Heart left ventricle (tissue), 16 donors: ENCODE measurements around the gene NTF3. TPM values are rescaled to one million over a fixed set of nuclear protein-coding genes. Genes with fewer than 3 reads are reported as not detected.

Experiments used
- ATAC-seq, 4 donors: fragments of 200-7000 bp; cut with Tn5 transposase; one replicate each; pipeline ENCODE4 v1.9.1; 2020 to 2022; ENCODE audit warnings: moderate library complexity in 4 of 4, mild to moderate bottlenecking in 3 of 4, moderate number of reproducible peaks in 1 of 4
- DNase-seq, 5 donors: peaks; one replicate each; pipeline ENCODE4 v3.0.0-alpha.2; 2020
- H3K27ac ChIP-seq, 12 donors: fragments of 200-600 bp; sonication (generic) in 4 of 12; one replicate each; pipeline versions ENCODE4 v1.5.0 to v1.8.0; 2016 to 2022; ENCODE audit warnings: mild to moderate bottlenecking in 2 of 12
- H3K27me3 ChIP-seq, 9 donors: fragments of 200-600 bp; sonication (generic) in 2 of 9; one replicate each; pipeline versions ENCODE4 v1.5.1 to v1.8.0; 2016 to 2022; ENCODE audit warnings: mild to moderate bottlenecking in 3 of 9
- H3K36me3 ChIP-seq, 9 donors: fragments of 200-600 bp; sonication (generic) in 2 of 9; one replicate each; pipeline versions ENCODE4 v1.5.0 to v1.8.0; 2018 to 2022; ENCODE audit warnings: mild to moderate bottlenecking in 2 of 9
- H3K4me1 ChIP-seq, 12 donors: fragments of 200-600 bp; sonication (generic) in 4 of 12; one replicate each; pipeline versions ENCODE4 v1.5.0 to v1.8.0; 2016 to 2022; ENCODE audit warnings: mild to moderate bottlenecking in 3 of 12
- H3K4me3 ChIP-seq, 12 donors: fragments of 200-600 bp; sonication (generic) in 4 of 12; one replicate each; pipeline versions ENCODE4 v1.5.0 to v1.8.0; 2017 to 2022; ENCODE audit warnings: mild to moderate bottlenecking in 9 of 12, moderate library complexity in 4 of 12
- H3K9me3 ChIP-seq, 12 donors: fragments of 200-600 bp; sonication (generic) in 4 of 12; one replicate each; pipeline versions ENCODE4 v1.5.0 to v1.8.0; 2016 to 2022; ENCODE audit warnings: mild to moderate bottlenecking in 1 of 12
- POLR2A ChIP-seq, 2 donors: fragments of 450-650 bp; IDR thresholded peaks; one replicate each; pipeline ENCODE4 v1.6.1; 2017; ENCODE audit warnings: antibody characterized with exemption in 2 of 2, mild to moderate bottlenecking in 2 of 2, moderate library complexity in 2 of 2
- WGBS, 4 donors: extraction: QIAGEN DNeasy Blood & Tissue Kit in 2 of 4; methylation state at CpG; one replicate each; pipeline versions ENCODE4 v1.1.5 to v1.1.7; 2013 to 2018; 5-methylcytosine and 5-hydroxymethylcytosine counted together
- intact Hi-C, 10 donors: fragments of 100-400 bp; cut with DNase I; formaldehyde crosslinking; loops; one replicate each; pipeline versions ENCODE4 v1.11.1 to v1.14.2; 2022
- polyA plus RNA-seq, 2 donors: library from polyadenylated mRNA; stranded (reverse); fragments of 200-250 nt; gene quantifications; one replicate each; pipeline ENCODE4 v1.2.3, GENCODE V29; 2013
- total RNA-seq, 9 donors: library from RNA; depleted of rRNA in 2 of 9; stranded (reverse); fragments of >200 nt in 2 of 9; fragmentation: NEBNext Ultra II Directional in 3 of 9; extraction: Animal tissue kit (Norgen Biotek cat#: 25700) in 3 of 9; gene quantifications; one replicate each; pipeline versions ENCODE4 v1.1.0 to v1.2.4, GENCODE V29; 2016 to 2023
- TF ChIP-seq, protein P1 (sequence below), 12 donors: fragments of 200-600 bp; sonication (generic) in 4 of 12; IDR thresholded peaks; one replicate each; pipeline versions ENCODE4 v1.5.0 to v1.8.0; 2018 to 2022; ENCODE audit warnings: antibody characterized with exemption in 12 of 12, mild to moderate bottlenecking in 5 of 12
- donor health status: ischemic (EF 13 %, LVEDD 7.1; RV severe dilation, severe dysfunction).
- donor health status: healthy with polysubstance abuse.
- donor health status: DM: no; HTN: yes; CAD: no.
- donor health status: DM: no; HTN: no; CAD: no.
- donor health status: ischemic (EF 25% LVEDD 6.9; RV normal size, moderate dysfunction).
- donor health status: ischemic (EF 25% LVEDD 5.7; RV mildly dilated, moderate dysfunction).
- donor health status: healthy.
- donor health status: DM: yes; HTN: yes; CAD: no.
- donor health status: ischemic (EF 35%, LVEDD 5.7; RV mildly dilated, moderate dysfunction).
- donor health status: nonischemic (EF 11% LVEDD 7.7; RV severe dilation, severe dysfunction).
- donor health status: DM: yes; HTN: yes; CAD: no.
- donor health status: PGD.
- donor health status: ischemic (EF 29% LVEDD 5.4; RV normal size, mild dysfunction).
- donor health status: nonischemic (EF 23%, LVEDD 6.1; RV moderate dilation, normal function).

NTF3 gene
- total and polyA plus RNA-seq, 11 donors, result 0.26 to 1.7 (median 0.63) TPM

GRCh38 chr12:5409619-5410018, 22.3 kb upstream of the NTF3 start:
- Histone ChIP-seq H3K36me3 (no peaks in the 10 kb centered on the region), H3K4me1 (no peaks in the 10 kb centered on the region), H3K9me3 (peaks cover 0 to 14% (median 7%) of the 10 kb centered on the region in 12 donors), H3K27ac (no peak overlapping the region), H3K4me3 (no peak overlapping the region), H3K27me3 (peaks cover 0 to 14% (median 0%) of the 10 kb centered on the region in 9 donors)
- 30 to 41% (median 34%) methylated on average over 1 of the region's 1 CpG for WGBS, 4 donors
- TF ChIP-seq, protein P1, sequence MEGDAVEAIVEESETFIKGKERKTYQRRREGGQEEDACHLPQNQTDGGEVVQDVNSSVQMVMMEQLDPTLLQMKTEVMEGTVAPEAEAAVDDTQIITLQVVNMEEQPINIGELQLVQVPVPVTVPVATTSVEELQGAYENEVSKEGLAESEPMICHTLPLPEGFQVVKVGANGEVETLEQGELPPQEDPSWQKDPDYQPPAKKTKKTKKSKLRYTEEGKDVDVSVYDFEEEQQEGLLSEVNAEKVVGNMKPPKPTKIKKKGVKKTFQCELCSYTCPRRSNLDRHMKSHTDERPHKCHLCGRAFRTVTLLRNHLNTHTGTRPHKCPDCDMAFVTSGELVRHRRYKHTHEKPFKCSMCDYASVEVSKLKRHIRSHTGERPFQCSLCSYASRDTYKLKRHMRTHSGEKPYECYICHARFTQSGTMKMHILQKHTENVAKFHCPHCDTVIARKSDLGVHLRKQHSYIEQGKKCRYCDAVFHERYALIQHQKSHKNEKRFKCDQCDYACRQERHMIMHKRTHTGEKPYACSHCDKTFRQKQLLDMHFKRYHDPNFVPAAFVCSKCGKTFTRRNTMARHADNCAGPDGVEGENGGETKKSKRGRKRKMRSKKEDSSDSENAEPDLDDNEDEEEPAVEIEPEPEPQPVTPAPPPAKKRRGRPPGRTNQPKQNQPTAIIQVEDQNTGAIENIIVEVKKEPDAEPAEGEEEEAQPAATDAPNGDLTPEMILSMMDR (IDR thresholded peaks at IDR 0.05), result no peak
- no peak for TF ChIP-seq POLR2A (IDR thresholded peaks at IDR 0.05)
- DNase-seq (no peak), ATAC-seq (no peak)
- intact Hi-C loops, result no loop called here

DNA sequence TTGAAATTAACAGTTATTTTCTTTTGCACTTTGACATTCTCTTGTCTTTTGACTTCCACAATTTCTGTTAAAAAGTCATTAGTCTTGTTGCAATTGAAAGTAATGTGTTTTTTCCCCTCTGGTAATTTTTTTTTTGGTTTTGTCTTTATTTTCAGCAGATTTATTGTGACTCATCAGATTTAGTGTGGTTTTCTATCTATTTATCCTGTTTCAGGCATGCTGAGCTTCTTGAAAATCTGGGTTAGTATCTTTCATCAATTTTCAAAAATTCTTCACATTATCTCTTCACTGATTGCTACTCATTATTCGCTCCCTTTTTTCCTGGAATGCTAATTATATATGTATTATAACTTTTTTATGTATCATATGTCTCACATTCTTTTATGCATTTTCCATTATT, 15.3 kb upstream of the NTF3 start:
- 90 to 100% (median 96%) methylated on average over 1 of the region's 1 CpG for WGBS, 4 donors
- ATAC-seq (no peak), DNase-seq (no peak)
- H3K4me3 ChIP-seq, result no peak overlapping the region
- peaks cover 0 to 12% (median 3%) of the 10 kb centered on the region in 12 donors for H3K9me3 ChIP-seq
- H3K27ac ChIP-seq, result no peak overlapping the region
- no peaks in the 10 kb centered on the region for H3K36me3 ChIP-seq
- H3K27me3 ChIP-seq, result peaks cover 0 to 23% (median 0%) of the 10 kb centered on the region in 9 donors
- H3K4me1 ChIP-seq, result no peaks in the 10 kb centered on the region
- TF ChIP-seq, protein P1 (IDR thresholded peaks at IDR 0.05), result no peak
- TF ChIP-seq POLR2A (IDR thresholded peaks at IDR 0.05), result no peak
- intact Hi-C loops, result no loop called here

DNA sequence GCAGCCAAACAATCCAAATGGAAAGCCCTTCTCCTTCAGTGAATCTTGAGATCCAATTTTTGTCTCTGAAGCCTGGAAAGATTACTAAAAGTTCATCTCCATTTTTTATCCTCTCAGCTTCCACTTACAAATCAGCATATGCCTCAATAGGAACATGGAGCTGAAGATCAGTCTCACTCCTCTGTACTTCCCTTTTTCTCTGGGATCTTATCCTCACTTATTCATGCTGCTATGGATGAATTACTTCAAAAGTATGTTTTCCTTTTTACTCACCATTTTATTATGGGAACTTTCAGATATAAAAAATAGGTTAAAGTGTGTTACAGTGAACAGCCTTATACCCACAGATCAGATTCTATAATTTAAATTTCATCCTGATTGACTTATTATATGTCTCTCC, 14.4 kb upstream of the NTF3 start:
- peaks cover 0 to 6% (median 0%) of the 10 kb centered on the region in 12 donors for H3K9me3 ChIP-seq
- H3K36me3 ChIP-seq, result no peaks in the 10 kb centered on the region
- H3K27me3 ChIP-seq, result peaks cover 0 to 24% (median 0%) of the 10 kb centered on the region in 9 donors
- H3K4me3 ChIP-seq, result no peak overlapping the region
- DNase-seq (no peak), ATAC-seq (no peak)
- TF ChIP-seq POLR2A (IDR thresholded peaks at IDR 0.05), result no peak
- TF ChIP-seq, protein P1 (IDR thresholded peaks at IDR 0.05), result no peak
- H3K27ac ChIP-seq, result no peak overlapping the region
- intact Hi-C loops, result no loop called here
- H3K4me1 ChIP-seq, result no peaks in the 10 kb centered on the region

- 26 to 29% (median 27%) methylated on average over 14 of the region's 14 CpGs for WGBS, 4 donors
- DNase-seq (no peak), ATAC-seq (peak in 1 of 4 donors; percentile 27)
- Histone ChIP-seq H3K27me3 (peaks cover 9 to 61% (median 39%) of the 10 kb centered on the region in 9 donors), H3K36me3 (no peaks in the 10 kb centered on the region), H3K9me3 (no peaks in the 10 kb centered on the region), H3K4me1 (peaks cover 0 to 51% (median 18%) of the 10 kb centered on the region in 12 donors), H3K4me3 (no peak overlapping the region), H3K27ac (no peak overlapping the region)
- no peak for TF ChIP-seq POLR2A (IDR thresholded peaks at IDR 0.05)
- TF ChIP-seq, protein P1 (IDR thresholded peaks at IDR 0.05), result peak; percentile 15 to 67 (median 54)
- intact Hi-C loops, result loop anchor here in 8 of 10 donors (2.0 to 10.0 kb wide), 10 partner anchors 79 to 606 kb away; no protein-coding TSS in a partner anchor
These were observed 3.3 kb upstream of the NTF3 start for GRCh38 chr12:5428332-5429221.
